ENCODE measurements around the gene SVIP.

SVIP gene

DNA sequence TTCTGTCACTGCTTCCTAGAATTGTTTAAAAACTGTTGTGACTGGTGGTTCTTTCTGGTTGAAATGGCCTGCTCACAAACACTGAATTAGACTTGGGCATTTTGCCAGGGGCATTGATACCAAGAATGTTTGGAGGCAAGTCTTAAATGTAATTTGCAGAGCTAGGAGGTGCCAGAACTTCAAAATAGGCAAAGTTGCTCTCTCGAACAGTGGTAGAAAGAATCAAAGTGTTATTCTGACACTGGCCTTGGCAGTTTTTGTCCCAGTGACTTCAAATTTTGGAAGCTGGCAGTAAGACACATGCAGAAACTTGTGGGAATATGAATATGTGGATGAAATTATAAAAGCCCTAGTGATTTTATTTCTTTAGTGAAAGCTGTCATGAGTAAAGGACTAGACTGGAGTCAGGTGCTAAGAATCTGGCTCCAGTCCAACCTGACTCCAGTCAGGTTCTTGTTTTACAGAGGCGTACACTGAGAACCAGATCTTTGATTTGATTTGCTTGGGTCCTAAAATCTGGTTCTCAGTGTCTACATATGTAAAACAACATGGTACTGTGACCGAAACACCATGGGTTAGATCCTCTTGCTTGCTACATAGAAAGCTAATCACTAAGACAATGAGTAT, 20.9 kb downstream of the SVIP start:
- TF ChIP-seq, protein P1, sequence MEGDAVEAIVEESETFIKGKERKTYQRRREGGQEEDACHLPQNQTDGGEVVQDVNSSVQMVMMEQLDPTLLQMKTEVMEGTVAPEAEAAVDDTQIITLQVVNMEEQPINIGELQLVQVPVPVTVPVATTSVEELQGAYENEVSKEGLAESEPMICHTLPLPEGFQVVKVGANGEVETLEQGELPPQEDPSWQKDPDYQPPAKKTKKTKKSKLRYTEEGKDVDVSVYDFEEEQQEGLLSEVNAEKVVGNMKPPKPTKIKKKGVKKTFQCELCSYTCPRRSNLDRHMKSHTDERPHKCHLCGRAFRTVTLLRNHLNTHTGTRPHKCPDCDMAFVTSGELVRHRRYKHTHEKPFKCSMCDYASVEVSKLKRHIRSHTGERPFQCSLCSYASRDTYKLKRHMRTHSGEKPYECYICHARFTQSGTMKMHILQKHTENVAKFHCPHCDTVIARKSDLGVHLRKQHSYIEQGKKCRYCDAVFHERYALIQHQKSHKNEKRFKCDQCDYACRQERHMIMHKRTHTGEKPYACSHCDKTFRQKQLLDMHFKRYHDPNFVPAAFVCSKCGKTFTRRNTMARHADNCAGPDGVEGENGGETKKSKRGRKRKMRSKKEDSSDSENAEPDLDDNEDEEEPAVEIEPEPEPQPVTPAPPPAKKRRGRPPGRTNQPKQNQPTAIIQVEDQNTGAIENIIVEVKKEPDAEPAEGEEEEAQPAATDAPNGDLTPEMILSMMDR (IDR thresholded peaks at IDR 0.05; ENCODE audit: low read depth, low read length), result no peak
- no peak for DNase-seq (ENCODE audit: extremely low read depth, low read depth)

DNA sequence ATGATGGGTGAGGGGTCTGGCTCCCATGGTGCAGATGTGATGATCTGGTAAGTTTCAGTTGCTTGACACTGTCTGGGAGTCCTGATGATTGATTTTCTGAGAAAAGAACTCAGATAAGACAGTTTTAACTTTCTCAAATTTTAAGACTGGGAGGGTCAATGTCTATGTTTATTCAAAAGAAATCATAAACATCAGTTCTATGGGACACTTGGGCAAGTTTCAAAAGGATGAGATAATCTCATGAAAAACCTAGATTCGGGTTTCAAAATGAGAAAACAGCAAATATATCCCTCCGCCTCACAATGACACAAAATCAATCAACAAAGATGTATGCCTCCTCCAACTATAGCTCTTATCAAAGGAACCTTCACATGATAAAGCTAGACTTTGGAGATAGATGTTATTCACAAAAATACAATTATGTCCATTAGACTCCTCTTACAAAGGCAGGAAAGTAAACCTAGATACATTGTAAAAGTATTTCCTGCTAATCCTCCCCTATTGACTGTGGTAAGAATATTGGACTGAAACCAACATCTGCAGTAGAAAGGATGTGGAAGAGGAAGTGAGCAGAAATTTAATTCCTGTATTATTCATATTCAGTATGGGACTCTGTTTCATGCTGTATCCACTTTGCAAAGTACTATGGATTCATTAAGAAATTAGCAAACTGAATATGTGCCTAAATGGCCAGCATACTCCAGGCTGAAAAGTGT, 21.6 kb downstream of the SVIP start:
- no peak for DNase-seq (ENCODE audit: extremely low read depth, low read depth)

DNA sequence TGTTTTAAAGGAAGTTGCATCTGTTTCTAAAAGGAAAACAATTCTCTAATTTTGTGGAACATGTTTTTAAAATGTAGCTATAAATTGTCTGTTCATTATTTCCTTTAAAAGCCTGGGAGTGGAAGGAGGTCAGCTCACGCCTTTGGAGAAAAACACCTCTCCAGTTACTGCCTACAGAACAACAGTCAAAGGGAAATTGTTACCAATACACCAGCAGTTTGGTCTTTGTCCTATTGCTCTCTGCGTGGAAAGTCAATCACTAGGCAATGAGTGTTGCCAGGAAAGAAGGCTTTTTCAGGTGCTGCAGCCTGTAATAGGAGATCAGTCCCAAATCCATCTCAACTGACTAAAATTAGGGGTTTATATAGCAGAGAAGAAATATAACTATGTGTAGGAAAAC, 22.2 kb downstream of the SVIP start:
- DNase-seq (ENCODE audit: extremely low read depth, low read depth), result no peak
- TF ChIP-seq, protein P1 (IDR thresholded peaks at IDR 0.05; ENCODE audit: low read depth, low read length), result no peak

More for the DNA sequence above, 21.6 kb downstream of the SVIP start:
- TF ChIP-seq, protein P1 (IDR thresholded peaks at IDR 0.05; ENCODE audit: low read depth, low read length), result no peak

DNA sequence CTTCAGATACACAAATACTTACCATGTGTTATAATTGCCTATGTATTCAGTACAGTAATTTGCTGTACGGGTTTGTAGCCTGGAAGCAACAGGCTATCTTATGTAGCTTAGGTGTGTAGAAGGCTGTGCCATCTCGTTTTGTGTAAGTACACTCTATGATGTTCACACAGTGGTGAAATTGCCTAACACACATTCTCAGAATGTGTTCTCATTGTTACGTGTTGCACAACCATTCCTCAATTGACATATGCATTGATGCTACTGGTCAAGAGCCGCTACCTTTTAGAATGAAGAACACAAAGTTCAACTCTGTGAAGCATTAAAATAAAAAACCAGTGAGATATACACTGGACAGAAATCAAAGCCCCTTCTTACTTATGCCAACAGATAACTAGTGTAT, 26.7 kb downstream of the SVIP start:
- no peak for DNase-seq (ENCODE audit: extremely low read depth, low read depth)
- TF ChIP-seq, protein P1 (IDR thresholded peaks at IDR 0.05; ENCODE audit: low read depth, low read length), result no peak

DNA sequence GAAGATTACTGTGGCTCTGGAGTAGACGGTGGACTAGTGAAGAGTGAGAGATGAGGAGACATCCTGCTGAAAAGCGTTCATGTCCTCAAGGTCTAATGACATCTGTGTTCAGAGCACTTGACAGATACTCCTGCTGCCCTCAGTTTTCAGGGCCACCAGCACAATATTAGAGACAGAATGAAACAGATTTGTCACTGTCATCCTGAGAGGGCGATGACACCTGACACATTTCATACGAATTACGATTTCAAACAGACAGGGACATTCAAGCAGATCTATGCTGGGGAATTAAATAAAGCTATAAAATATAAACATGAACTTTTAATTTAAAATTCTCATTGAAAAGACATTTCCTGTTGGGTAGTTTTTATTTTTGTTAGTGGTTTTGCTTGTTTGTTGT, 29.1 kb downstream of the SVIP start:
- no peak for DNase-seq (ENCODE audit: extremely low read depth, low read depth)

DNA sequence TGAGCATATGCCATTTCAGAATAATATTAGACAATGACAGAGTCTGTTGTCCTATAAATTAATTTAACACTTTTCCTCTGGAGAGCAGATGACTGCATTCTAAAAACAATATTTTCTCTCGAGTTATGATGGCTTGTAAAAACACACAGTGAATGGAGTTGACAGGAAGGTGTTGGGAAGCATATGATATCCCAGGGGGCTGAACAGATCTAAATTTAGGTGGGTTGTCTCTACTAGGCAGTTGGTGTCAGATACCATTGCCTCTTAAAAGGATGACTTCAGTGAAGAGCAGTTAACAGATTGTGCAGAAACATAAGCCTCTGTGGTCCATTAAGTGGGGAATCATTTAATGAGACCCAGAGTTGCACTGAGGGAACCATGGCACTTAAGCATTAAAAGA, 30.7 kb downstream of the SVIP start:
- TF ChIP-seq, protein P1 (IDR thresholded peaks at IDR 0.05; ENCODE audit: low read depth, low read length), result no peak
- DNase-seq (ENCODE audit: extremely low read depth, low read depth), result no peak

More for the DNA sequence above, 29.1 kb downstream of the SVIP start:
- TF ChIP-seq, protein P1 (IDR thresholded peaks at IDR 0.05; ENCODE audit: low read depth, low read length), result no peak

DNA sequence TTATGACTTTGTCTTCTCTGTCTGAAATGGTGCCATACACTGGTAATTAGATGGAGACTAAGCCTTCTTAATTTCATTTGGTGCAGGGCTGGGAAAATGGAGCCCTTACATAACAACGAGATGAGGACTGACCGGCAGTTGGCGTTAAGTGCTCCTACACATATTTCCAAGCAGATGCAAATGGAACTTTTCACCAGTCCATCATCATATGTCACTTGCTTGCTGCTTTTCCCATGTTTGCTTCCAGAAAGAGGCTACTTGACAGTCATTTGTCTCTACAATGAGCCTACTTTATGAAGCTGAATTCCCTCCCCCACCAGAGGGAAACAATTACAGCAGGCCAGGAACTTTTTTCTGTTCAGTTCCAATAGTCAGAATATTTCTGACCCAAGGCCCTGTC, 32.6 kb downstream of the SVIP start:
- TF ChIP-seq, protein P1 (IDR thresholded peaks at IDR 0.05; ENCODE audit: low read depth, low read length), result no peak
- no peak for DNase-seq (ENCODE audit: extremely low read depth, low read depth)
